ENCODE measurements around the gene ZBTB47. TPM values are rescaled to one million over a fixed set of nuclear protein-coding genes. Genes with fewer than 3 reads are reported as not detected.

Gene ZBTB47
- total RNA-seq, 4 donors from 2014 or later = 33.3 to 44.4 (median 42.0) TPM

- intact Hi-C loops (cut with DNase I) = no loop called here
- Histone ChIP-seq H3K27me3 (no peaks in the 10 kb centered on the region), H3K4me1 (peaks cover 0 to 5% of the 10 kb centered on the region in 2 donors), H3K9me3 (no peaks in the 10 kb centered on the region), H3K36me3 (no peaks in the 10 kb centered on the region), H3K27ac (no peak within 1 kb of the TSS), H3K4me3 (replicated peaks in 1 of 3) (no peak within 1 kb of the TSS)
- TF ChIP-seq CTCF (IDR thresholded peaks at IDR 0.05) = no peak
- no peak for TF ChIP-seq POLR2A (IDR thresholded peaks at IDR 0.05)
- DNase-seq = no peak
- 53 to 64% methylated on average over 10 to 25 of the region's 34 CpGs for WGBS, 2 donors
Observed at GRCh38 chr3:42685363-42685881, 31.9 kb downstream of the ZBTB47 start, which contains the start of gene KLHL40. Gene KLHL40, plus strand, starts transcription at chr3:42685537. Its CDS starts 82 bp downstream, at chr3:42685619.

GRCh38 chr3:42685891-42686820 is 32.7 kb downstream of the ZBTB47 start:
- peaks cover 0 to 5% of the 10 kb centered on the region in 2 donors for H3K4me1 ChIP-seq
- H3K4me3 ChIP-seq (replicated peaks in 1 of 3) = no peak overlapping the region
- no peak for TF ChIP-seq POLR2A (IDR thresholded peaks at IDR 0.05)
- WGBS, 2 donors = 35 to 45% methylated on average over 44 to 72 of the region's 80 CpGs
- DNase-seq = no peak
- no peaks in the 10 kb centered on the region for H3K9me3 ChIP-seq
- H3K27me3 ChIP-seq = no peaks in the 10 kb centered on the region
- H3K36me3 ChIP-seq = no peaks in the 10 kb centered on the region
- intact Hi-C loops (cut with DNase I) = no loop called here
- no peak overlapping the region for H3K27ac ChIP-seq

GRCh38 chr3:42686832-42687650 is 33.5 kb downstream of the ZBTB47 start:
- peaks cover 0 to 5% of the 10 kb centered on the region in 2 donors for H3K4me1 ChIP-seq
- H3K27ac ChIP-seq = no peak overlapping the region
- no peaks in the 10 kb centered on the region for H3K36me3 ChIP-seq
- intact Hi-C loops (cut with DNase I) = no loop called here
- no peaks in the 10 kb centered on the region for H3K9me3 ChIP-seq
- no peak for DNase-seq
- WGBS, 2 donors = 92 to 94% methylated on average over 6 to 7 of the region's 7 CpGs
- no peaks in the 10 kb centered on the region for H3K27me3 ChIP-seq
- TF ChIP-seq CTCF (IDR thresholded peaks at IDR 0.05) (no peak), POLR2A (IDR thresholded peaks at IDR 0.05) (no peak)
- no peak overlapping the region for H3K4me3 ChIP-seq (replicated peaks in 1 of 3)

- Histone ChIP-seq H3K9me3 (no peaks in the 10 kb centered on the region), H3K4me1 (peaks cover 0 to 5% of the 10 kb centered on the region in 2 donors), H3K27me3 (no peaks in the 10 kb centered on the region), H3K36me3 (no peaks in the 10 kb centered on the region), H3K27ac (no peak overlapping the region), H3K4me3 (replicated peaks in 1 of 3) (no peak overlapping the region)
- TF ChIP-seq POLR2A (IDR thresholded peaks at IDR 0.05) = no peak
- TF ChIP-seq CTCF (IDR thresholded peaks at IDR 0.05) = no peak
- 81 to 87% methylated on average over 11 to 12 of the region's 15 CpGs for WGBS, 2 donors
- intact Hi-C loops (cut with DNase I) = no loop called here
- no peak for DNase-seq
Observed at GRCh38 chr3:42688016-42688415, 34.5 kb downstream of the ZBTB47 start.

Data from thyroid gland (tissue), 4 donors.